Memory B cell (primary cell): ENCODE measurements around the gene MYL7.

Experiments
- ATAC-seq: fragments of 150-1000 bp; cut with Tn5 transposase; 2 replicates; pipeline ENCODE4 v1.10.0; 2021; ENCODE audit warnings: low read depth, mild to moderate bottlenecking, moderate library complexity
- DNase-seq, 2 donors: peaks; one replicate each; pipeline ENCODE4 v3.0.0; 2022; ENCODE audit warnings: low spot score in 2 of 2
- H3K27ac Mint-ChIP-seq: one replicate; pipeline ENCODE4 v1.8.0; 2022; ENCODE audit warnings: mild to moderate bottlenecking, moderate library complexity, mixed read lengths
- H3K27me3 Mint-ChIP-seq: one replicate; pipeline ENCODE4 v1.8.0; 2022; ENCODE audit warnings: mixed read lengths
- H3K36me3 Mint-ChIP-seq: one replicate; pipeline ENCODE4 v1.8.0; 2022; ENCODE audit warnings: mild to moderate bottlenecking, mixed read lengths
- H3K4me1 Mint-ChIP-seq: one replicate; pipeline ENCODE4 v1.8.0; 2022; ENCODE audit warnings: mixed read lengths
- H3K4me3 Mint-ChIP-seq: one replicate; pipeline ENCODE4 v1.8.0; 2022; ENCODE audit warnings: mild to moderate bottlenecking, moderate library complexity, mixed read lengths
- H3K9me3 Mint-ChIP-seq: one replicate; pipeline ENCODE4 v1.8.0; 2022; ENCODE audit warnings: mixed read lengths

The MYL7 gene

DNA sequence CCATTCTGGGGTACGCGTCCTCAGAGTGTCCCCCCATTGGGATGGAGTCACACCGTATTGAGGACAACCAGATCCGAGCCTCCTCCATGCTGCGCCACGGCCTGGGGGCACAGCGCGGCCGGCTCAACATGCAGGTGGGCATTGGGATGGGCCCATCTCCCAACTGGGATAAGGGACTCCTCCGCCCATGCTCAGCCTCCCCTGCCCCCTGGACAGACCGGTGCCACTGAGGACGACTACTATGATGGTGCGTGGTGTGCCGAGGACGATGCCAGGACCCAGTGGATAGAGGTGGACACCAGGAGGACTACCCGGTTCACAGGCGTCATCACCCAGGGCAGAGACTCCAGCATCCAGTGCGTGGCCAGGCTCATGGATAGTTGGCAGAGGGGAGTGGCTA is 31.1 kb downstream of the MYL7 start:
- no peak overlapping the region for H3K27ac Mint-ChIP-seq
- no peak for ATAC-seq
- H3K4me1 Mint-ChIP-seq = peaks cover 15% of the 10 kb centered on the region
- H3K27me3 Mint-ChIP-seq = peaks cover 13% of the 10 kb centered on the region
- peaks cover 4% of the 10 kb centered on the region for H3K36me3 Mint-ChIP-seq
- H3K9me3 Mint-ChIP-seq = no peaks in the 10 kb centered on the region
- H3K4me3 Mint-ChIP-seq = no peak overlapping the region
- no peak for DNase-seq

DNA sequence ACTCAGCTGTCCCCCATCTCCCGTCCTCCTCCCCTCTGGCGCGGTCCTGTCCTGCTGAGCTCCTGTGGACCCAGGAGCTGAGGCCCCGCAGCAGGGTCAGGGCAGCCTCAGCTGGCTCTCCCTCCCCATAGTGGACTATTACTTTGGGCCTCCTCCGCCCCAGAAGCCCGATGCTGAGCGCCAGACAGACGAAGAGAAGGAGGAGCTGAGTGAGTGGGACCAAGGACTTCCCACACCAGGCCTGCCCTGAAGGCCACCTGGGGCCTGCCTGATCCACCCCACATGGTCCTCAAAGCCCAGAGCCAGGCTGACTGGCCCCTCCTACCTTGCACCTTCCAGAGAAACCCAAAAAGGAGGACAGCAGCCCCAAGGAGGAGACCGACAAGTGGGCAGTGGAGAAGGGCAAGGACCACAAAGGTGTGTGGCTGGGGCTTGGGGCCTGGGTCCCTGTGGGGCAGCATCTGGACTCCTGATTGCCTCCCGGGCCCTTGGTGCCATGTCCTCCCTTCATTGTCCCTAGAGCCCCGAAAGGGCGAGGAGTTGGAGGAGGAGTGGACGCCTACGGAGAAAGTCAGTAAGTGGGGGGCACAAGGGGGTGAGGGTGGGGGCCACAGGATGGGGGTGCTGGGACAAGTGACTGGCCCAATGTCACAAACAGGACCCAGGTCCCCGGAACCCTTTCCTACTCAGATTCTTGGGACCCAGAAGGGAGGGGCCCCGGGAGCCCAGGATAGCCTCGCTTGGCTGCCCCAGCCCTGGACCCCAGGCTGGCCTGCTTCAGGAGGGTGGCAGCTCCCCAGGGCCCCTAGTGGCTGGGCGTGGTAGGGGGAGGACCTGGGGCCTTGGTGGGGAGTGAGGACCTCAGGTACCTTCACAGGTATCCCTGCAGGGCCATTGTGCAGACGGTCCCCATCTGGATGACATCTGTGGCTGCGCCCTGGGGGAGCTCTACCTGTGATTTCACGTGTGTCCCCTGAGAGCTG is 32.1 kb downstream of the MYL7 start:
- Mint-ChIP-seq H3K27ac (no peak overlapping the region), H3K27me3 (peaks cover 13% of the 10 kb centered on the region), H3K4me3 (no peak overlapping the region), H3K36me3 (peaks cover 4% of the 10 kb centered on the region), H3K4me1 (peaks cover 15% of the 10 kb centered on the region), H3K9me3 (no peaks in the 10 kb centered on the region)
- ATAC-seq (no peak), DNase-seq (no peak)

DNA sequence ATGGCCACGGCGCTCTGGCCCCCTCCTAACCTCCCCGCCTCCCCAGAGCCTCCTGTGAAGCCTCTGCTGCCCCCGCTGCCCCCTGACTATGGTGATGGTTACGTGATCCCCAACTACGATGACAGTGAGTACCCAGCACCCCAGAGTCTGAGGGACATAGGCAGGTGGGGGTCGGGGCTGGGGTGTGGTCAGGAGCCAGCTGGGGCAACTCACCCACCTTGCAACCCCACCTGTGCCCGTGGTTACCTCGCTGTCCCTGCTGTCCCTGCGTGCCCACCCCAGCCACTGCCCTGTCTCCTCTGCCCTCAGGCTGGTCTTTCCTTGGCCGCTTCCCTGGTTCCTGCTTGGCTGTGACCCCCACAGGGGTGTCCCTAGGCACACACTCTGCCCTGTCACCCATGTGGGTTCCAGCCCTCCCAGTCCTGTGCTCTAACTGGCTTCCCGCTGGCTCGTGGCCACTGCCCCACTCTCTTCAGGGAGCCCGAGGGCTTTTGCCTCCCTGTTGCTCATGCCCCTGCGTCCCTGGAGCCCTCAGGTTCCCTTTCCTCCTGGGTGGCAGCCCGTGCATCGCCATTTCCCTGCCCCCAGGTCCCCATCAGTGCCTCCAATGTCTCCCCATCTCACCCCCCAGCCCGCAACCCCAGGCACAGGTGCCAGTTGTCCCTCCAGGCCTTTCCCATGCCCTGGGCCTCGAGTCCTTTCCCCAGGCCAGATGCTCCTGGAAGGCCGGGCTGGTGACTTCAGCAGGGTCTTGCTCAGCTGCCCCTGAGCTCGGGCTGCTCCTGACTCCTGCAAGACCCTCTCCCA is 33.0 kb downstream of the MYL7 start:
- Mint-ChIP-seq H3K9me3 (no peaks in the 10 kb centered on the region), H3K4me3 (no peak overlapping the region), H3K4me1 (peaks cover 15% of the 10 kb centered on the region), H3K36me3 (peaks cover 3% of the 10 kb centered on the region), H3K27me3 (peaks cover 13% of the 10 kb centered on the region), H3K27ac (no peak overlapping the region)
- ATAC-seq = no peak
- DNase-seq = no peak

DNA sequence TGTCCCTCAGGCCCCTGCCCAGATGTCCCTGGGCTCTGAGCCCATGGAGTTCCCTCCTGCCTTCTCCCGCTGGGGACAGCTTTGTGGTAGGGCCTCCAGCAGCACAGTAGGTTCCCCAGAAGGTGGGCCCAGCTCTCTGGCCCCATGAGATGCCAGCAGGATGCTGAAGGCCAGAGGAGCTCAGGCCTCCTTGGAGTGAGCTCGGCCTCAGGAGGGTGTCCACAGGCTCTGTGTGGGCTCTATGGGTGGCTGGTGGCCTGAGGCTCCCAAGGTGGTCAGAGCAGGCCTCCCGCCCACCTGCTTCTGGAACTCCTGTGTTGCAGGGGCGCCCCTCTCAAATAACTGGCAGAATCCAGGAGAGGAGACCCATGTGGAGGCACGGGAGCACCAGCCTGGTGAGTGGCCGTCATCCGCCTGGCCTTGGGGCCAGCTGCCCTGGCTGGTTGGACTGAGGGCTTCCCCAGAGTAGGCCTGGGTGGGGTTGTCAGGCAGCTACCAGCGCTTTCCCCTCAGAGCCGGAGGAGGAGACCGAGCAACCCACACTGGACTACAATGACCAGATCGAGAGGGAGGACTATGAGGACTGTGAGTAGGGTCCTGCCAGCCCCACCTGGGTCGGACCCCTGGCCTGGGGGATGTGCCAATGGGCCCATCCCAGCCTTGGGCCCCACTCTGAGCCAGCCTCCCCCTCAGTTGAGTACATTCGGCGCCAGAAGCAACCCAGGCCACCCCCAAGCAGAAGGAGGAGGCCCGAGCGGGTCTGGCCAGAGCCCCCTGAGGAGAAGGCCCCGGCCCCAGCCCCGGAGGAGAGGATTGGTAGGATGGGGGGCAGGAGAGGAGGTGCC is 33.8 kb downstream of the MYL7 start:
- Mint-ChIP-seq H3K36me3 (peaks cover 2% of the 10 kb centered on the region), H3K27me3 (peaks cover 13% of the 10 kb centered on the region), H3K4me1 (peaks cover 15% of the 10 kb centered on the region), H3K27ac (no peak overlapping the region), H3K4me3 (no peak overlapping the region), H3K9me3 (no peaks in the 10 kb centered on the region)
- no peak for ATAC-seq
- DNase-seq = no peak

DNA sequence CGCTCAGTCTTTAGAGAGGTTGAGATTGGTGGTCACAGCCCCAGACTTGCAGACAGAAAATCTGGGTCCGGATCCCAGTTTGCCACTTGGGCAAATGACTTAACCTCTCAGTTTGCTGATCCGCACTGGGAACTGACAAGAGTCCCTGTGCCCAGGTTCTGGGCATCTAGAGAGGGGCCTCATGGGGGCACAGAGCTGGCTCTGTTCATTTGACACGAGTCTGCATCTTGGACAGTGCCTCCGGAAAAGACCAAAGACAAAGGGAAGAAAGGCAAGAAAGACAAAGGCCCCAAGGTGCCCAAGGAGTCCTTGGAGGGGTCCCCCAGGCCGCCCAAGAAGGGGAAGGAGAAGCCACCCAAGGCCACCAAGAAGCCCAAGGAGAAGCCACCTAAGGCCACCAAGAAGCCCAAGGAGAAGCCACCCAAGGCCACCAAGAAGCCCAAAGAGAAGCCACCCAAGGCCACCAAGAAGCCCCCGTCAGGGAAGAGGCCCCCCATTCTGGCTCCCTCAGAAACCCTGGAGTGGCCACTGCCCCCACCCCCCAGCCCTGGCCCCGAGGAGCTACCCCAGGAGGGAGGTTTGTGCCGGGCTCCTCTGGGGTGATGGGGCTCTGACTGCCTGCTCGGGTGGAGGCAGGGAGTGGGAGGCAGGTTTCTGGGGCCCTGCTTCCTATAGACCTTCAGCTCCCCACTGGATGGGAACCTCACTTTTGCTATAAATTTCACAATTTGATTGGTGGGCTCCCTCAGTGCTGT is 34.6 kb downstream of the MYL7 start:
- DNase-seq (no peak), ATAC-seq (no peak)
- Mint-ChIP-seq H3K27ac (no peak overlapping the region), H3K4me1 (peaks cover 16% of the 10 kb centered on the region), H3K27me3 (peaks cover 13% of the 10 kb centered on the region), H3K9me3 (no peaks in the 10 kb centered on the region), H3K36me3 (peaks cover 2% of the 10 kb centered on the region), H3K4me3 (no peak overlapping the region)

DNA sequence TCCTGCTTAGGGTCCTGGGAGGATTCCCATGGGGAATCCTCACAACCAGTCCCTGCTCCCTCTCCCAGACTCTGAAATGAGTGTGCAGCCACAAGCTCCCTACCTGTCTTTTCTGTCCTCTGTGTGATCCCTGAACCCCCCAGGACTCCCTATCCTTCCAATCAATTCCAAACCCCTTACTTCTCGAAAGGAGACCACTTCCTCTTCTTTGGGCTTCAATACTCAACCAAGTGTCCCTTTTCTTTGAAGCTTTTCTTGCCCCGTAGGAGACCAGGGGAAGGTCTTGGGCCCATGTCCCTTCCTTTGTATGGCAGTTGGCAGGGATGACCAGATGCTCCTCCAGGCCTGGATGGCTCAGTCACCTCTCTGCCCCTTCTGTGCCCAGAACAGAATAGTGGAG is 35.3 kb downstream of the MYL7 start:
- no peaks in the 10 kb centered on the region for H3K9me3 Mint-ChIP-seq
- DNase-seq (no peak), ATAC-seq (no peak)
- H3K27ac Mint-ChIP-seq = peak overlapping the region; percentile 21
- H3K36me3 Mint-ChIP-seq = peaks cover 2% of the 10 kb centered on the region
- peaks cover 13% of the 10 kb centered on the region for H3K27me3 Mint-ChIP-seq
- peak overlapping the region; percentile 80 for H3K4me3 Mint-ChIP-seq
- H3K4me1 Mint-ChIP-seq = peaks cover 17% of the 10 kb centered on the region

DNA sequence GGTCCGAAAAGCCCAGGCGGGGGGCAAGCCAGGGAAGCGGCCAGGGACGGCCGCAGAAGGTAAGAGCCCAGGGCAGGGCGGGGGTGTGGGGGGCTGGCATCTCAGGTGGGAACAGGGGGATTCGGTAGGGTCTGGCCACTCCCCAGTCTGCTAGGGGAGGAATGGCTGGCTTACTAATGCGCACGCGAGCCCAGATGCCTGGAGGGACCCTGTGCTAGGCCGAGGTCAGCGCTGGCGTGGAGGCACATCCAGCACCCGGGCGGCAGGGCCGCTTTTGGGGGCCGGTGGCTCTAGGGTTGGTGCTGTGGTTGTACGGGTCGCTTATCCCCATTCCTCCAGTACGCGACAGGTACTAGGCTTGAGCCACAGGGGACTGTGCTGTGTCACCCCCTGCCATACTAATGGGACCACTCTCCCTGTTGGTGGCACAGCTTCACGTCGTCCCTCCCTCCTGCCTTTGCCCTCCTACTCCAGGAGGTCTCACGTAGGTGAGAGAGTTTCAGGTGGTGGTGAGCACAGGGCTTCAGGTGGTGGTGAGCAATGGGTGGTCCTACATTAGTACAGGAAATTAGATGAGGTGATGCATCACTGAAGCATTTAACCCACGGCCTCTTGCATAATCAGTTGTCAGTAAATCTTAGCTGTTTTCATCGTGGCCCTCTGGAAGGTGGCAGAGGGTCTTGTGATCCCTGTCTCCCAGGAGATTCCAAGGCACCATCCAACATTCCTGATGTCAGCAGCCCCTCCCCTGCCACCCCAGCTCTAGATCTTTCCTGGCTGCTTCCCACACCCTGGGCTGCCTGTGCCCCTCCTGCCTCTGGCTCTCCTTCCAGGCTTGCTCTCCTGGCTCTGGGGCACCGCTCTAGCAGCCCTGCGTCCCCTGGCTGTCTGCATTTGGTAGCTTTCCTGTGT is 36.0 kb downstream of the MYL7 start:
- Mint-ChIP-seq H3K4me1 (peaks cover 20% of the 10 kb centered on the region), H3K4me3 (peak overlapping the region; percentile 80), H3K27me3 (peaks cover 13% of the 10 kb centered on the region), H3K27ac (peak overlapping the region; percentile 21), H3K9me3 (no peaks in the 10 kb centered on the region), H3K36me3 (peaks cover 2% of the 10 kb centered on the region)
- ATAC-seq (peak; percentile 32), DNase-seq (no peak)

DNA sequence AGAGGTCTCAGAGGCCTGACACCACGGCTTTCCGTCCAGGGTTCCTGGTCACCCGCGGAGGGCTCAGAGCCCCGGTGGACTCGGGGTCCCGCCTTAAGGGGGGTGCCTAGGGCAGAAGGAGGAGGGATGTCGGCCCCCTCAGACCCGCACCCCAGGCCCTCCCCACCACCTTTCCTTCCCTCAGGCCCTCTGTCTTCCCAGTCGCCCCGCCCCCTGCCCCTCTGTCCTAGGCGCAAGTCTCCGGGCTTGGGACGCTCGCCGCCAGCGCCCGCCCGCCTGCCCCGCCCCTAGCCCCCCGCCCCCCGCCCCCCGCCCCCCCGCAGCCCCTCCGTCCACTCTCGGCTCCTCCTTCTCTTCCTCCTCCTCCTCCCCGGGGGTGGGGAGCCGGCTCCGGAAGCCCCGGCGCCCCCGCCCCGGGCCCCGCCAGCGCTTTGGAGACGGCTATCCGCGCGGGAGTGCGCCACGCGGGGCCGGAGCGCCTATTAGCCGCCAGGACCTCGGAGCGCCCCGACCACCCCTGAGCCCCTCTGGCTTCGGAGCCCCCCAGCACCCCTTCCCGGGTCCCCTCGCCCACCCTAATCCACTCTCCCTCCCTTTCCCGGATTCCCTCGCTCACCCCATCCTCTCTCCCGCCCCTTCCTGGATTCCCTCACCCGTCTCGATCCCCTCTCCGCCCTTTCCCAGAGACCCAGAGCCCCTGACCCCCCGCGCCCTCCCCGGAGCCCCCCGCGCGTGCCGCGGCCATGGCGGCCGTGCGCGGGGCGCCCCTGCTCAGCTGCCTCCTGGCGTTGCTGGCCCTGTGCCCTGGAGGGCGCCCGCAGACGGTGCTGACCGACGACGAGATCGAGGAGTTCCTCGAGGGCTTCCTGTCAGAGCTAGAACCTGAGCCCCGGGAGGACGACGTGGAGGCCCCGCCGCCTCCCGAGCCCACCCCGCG is 36.9 kb downstream of the MYL7 start, which contains the start of gene AEBP1:
AEBP1 (plus strand) TSS at position 423 of the 937 bp plus-strand sequence; CDS start at position 744, 321 bp downstream.
- ATAC-seq = peak; percentile 66
- Mint-ChIP-seq H3K4me3 (peak within 1 kb of the TSS; percentile 80), H3K4me1 (peaks cover 20% of the 10 kb centered on the region), H3K27me3 (peaks cover 13% of the 10 kb centered on the region), H3K9me3 (no peaks in the 10 kb centered on the region), H3K27ac (no peak within 1 kb of the TSS), H3K36me3 (peaks cover 2% of the 10 kb centered on the region)
- DNase-seq = no peak

DNA sequence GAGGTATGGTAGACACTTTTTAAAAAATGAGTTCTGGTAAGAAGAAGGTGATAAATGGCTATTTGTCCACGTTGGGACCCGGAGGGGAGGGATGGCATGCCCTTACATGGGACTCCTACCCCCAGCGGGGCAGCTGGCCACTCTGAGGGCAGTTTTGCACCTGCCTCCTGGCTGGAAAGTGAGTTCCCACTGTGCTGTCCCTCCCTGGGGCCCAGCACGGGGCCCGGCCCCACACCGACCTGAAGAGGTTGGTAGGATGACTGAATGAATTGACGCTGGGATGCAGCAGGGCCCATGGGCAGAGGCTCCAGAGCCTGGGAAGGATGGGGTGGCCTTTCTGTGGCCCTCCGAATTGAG is 37.6 kb downstream of the MYL7 start:
- ATAC-seq = no peak
- Mint-ChIP-seq H3K27me3 (peaks cover 12% of the 10 kb centered on the region), H3K4me3 (peak overlapping the region; percentile 68), H3K4me1 (peaks cover 20% of the 10 kb centered on the region), H3K9me3 (no peaks in the 10 kb centered on the region), H3K36me3 (peaks cover 2% of the 10 kb centered on the region), H3K27ac (no peak overlapping the region)
- DNase-seq = no peak

DNA sequence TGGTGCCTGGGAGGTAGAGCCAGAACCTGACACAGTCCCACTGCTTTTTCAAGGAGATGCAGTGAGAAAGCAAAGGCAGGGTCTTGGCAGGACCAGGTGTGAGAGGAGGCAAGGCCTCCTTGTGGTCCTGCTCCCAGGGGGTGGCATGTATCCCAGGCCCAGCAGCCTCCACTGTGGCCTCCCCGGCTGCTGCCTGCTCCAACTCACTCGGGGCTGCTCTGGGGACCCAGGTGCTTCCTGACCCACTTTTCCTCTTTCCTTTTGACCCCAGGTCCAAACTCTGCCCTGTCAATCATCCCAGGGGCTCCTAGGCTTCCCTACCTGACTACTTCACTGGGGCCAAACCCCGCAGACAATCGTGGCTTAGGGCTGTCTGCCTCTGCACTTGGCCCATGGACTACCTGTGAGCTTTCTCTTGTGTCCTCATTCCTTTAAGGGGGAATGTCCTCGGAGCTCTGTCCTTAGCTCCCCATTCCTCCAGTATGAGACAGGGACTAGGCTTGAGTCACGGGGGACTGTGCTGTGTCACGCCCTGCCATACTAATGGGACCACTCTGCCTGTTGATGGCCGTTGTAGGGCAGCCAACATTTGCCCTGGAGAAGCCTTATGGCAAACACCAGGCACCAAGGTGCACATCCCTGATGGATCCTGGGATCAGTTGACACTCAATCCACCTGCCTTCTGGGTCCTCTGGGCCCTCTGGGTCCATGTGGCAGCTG is 38.1 kb downstream of the MYL7 start:
- ATAC-seq (no peak), DNase-seq (no peak)
- Mint-ChIP-seq H3K4me1 (peaks cover 15% of the 10 kb centered on the region), H3K4me3 (peak overlapping the region; percentile 68), H3K27ac (no peak overlapping the region), H3K27me3 (peaks cover 7% of the 10 kb centered on the region), H3K9me3 (no peaks in the 10 kb centered on the region), H3K36me3 (no peaks in the 10 kb centered on the region)
